ENCODE results near the gene NTRK2. TPM values are rescaled to one million over a fixed set of nuclear protein-coding genes. Genes with fewer than 3 reads are reported as not detected.

NTRK2 gene
- total RNA-seq, 2 experiments from 2014 or later, result 0.45 to 0.65 TPM

DNA sequence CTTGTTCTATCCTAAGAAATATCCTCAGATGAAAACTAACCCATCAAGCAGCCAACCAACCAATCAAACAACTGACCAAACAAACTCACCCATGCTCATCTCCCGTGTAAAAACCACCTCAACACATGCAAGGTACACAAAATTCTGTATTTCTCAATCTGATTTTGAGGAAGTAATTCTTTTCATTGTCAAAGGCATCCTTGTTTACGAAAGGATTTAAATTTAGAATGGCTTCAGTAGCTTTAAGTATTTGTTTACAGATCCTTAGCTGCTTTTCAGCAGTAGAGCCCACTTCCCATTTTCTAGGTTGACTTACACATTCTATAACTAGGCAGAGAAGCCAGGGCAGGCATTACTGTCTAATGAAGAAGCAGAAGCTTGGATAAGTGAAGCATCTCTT is 78.6 kb downstream of the NTRK2 start:
- Mint-ChIP-seq H3K27ac (no peak overlapping the region), H3K9me3 (no peaks in the 10 kb centered on the region), H3K36me3 (no peaks in the 10 kb centered on the region), H3K27me3 (no peaks in the 10 kb centered on the region), H3K4me1 (ENCODE audit: low read depth) (peaks cover 17% of the 10 kb centered on the region), H3K4me3 (no peak overlapping the region)
- DNase-seq, result no peak
- ChIA-PET POLR2A (no interaction called here), CTCF (no interaction called here)
- intact Hi-C loops (cut with micrococcal nuclease), result no loop called here

DNA sequence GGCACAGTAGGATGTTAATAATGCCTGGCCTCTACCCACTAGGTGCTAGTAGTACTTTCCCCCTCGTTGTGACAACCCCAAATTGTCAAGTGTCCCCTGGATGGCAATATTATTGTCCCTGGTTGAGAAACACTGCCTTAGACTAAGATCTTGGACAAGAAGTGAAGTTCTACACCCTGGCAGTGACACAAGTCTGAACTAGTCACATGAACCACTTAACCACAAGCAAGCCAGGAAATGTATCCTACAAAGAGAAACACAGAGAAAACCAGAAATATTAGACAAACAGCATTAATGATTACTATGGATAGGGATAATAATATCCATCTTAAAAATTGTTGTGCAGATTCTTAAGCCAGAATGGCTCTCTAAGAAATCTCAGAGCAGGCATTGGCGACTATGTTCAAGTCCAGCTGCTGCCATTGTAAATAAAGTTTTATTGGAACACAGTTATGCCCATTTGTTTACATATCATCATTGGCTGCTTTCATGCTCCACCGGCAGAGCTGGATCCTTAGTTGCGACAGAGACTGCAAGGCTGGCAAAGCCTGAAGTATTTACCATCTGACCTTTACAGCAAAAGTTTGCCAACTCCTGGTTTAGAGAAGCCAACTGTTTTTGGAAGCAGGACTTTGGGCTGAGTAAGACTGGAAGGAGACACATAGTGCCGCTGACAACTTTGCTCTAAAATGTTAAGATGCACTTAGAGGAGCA is 80.8 kb downstream of the NTRK2 start:
- DNase-seq, result no peak
- H3K36me3 Mint-ChIP-seq, result no peaks in the 10 kb centered on the region
- peaks cover 29% of the 10 kb centered on the region for H3K4me1 Mint-ChIP-seq (ENCODE audit: low read depth)
- no peak overlapping the region for H3K4me3 Mint-ChIP-seq
- no peaks in the 10 kb centered on the region for H3K9me3 Mint-ChIP-seq
- no peak overlapping the region for H3K27ac Mint-ChIP-seq
- intact Hi-C loops (cut with micrococcal nuclease), result loop anchor here (10.0 kb wide), 2 partner anchors 776 to 994 kb away; partner anchors contain the start of gene AGTPBP1
- no peaks in the 10 kb centered on the region for H3K27me3 Mint-ChIP-seq
- POLR2A ChIA-PET, result no interaction called here
- CTCF ChIA-PET, result no interaction called here

DNA sequence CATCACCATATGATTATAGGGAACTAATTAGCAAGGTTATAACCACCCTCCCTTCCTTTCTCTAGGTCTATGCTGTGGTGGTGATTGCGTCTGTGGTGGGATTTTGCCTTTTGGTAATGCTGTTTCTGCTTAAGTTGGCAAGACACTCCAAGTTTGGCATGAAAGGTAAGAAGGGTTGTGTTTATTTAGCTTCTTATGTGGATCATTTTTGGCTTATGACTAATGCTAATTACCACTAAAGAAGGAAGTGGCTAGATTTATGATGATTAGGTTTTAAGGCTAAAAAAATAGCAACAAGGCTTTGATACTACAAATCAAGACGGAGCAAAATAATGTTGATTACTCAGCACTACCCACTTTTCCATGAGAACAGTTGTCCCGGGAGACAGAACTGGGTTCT is 82.4 kb downstream of the NTRK2 start:
- Mint-ChIP-seq H3K27ac (no peak overlapping the region), H3K27me3 (no peaks in the 10 kb centered on the region), H3K36me3 (no peaks in the 10 kb centered on the region), H3K4me1 (ENCODE audit: low read depth) (peaks cover 38% of the 10 kb centered on the region), H3K4me3 (no peak overlapping the region), H3K9me3 (no peaks in the 10 kb centered on the region)
- POLR2A ChIA-PET, result interaction anchor here (1.0 kb wide), 1 partner anchor 990 kb away, joined by 4 read pairs; the partner anchor contains the start of gene AGTPBP1
- intact Hi-C loops (cut with micrococcal nuclease), result loop anchor here (10.0 kb wide), 2 partner anchors 777 to 993 kb away; partner anchors contain the start of gene AGTPBP1
- DNase-seq, result no peak
- CTCF ChIA-PET, result interaction anchor here (0.6 kb wide), 1 partner anchor 15 kb away, joined by 3 read pairs; no protein-coding TSS in a partner anchor

DNA sequence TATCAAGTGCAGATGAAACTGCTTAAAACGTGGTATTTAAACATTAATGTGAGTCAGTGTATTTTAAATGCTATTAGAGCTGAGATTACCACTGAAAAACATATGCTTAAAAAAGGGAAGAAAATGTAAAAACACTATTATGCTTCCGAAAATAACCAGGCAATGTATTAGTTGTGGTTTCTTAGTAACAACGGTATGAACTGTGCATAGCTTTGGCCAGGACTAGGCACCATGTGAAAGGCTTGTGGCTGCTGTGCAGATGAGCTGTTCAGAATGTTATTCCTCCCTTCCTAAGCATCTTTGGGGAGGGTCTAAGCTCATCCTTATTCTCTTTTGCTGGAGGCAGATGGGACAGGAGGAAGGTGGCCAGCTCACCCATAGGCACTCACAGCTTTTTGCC is 84.9 kb downstream of the NTRK2 start:
- Mint-ChIP-seq H3K36me3 (no peaks in the 10 kb centered on the region), H3K27me3 (no peaks in the 10 kb centered on the region), H3K4me3 (no peak overlapping the region), H3K4me1 (ENCODE audit: low read depth) (peaks cover 43% of the 10 kb centered on the region), H3K9me3 (no peaks in the 10 kb centered on the region), H3K27ac (peak overlapping the region; percentile 50)
- POLR2A ChIA-PET, result no interaction called here
- no peak for DNase-seq
- CTCF ChIA-PET, result interaction anchor here (1.3 to 1.8 kb wide), 2 partner anchors 28 to 57 kb away, joined by 4 to 6 read pairs; no protein-coding TSS in a partner anchor
- intact Hi-C loops (cut with micrococcal nuclease), result loop anchor here (2.0 to 10.0 kb wide), 3 partner anchors 44 to 990 kb away; partner anchors contain the start of gene AGTPBP1

DNA sequence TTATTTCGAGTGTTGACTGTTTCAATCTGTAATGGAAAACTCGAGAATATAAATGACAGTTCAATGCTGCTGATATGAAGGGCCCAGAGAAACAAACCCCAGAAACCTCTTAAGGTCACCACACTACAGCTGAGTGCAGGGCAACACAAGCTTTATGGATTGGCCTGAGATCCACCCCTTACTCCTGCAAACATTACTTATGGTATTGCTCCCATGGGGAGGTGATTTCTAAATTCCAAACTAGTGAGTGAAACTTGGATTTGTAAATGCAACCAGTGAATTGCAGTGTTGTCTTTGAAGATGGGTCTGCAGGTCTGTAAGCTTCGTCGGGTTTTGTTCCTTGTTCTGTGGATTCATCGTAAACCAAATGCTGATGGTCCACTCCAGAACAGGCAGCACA is 85.4 kb downstream of the NTRK2 start:
- H3K4me1 Mint-ChIP-seq (ENCODE audit: low read depth), result peaks cover 46% of the 10 kb centered on the region
- intact Hi-C loops (cut with micrococcal nuclease), result loop anchor here (2.0 to 10.0 kb wide), 4 partner anchors 44 to 990 kb away; partner anchors contain the start of gene AGTPBP1
- H3K27ac Mint-ChIP-seq, result peak overlapping the region; percentile 50
- POLR2A ChIA-PET, result no interaction called here
- no peaks in the 10 kb centered on the region for H3K9me3 Mint-ChIP-seq
- no peaks in the 10 kb centered on the region for H3K27me3 Mint-ChIP-seq
- no peaks in the 10 kb centered on the region for H3K36me3 Mint-ChIP-seq
- H3K4me3 Mint-ChIP-seq, result no peak overlapping the region
- no peak for DNase-seq
- CTCF ChIA-PET, result interaction anchor here (1.3 to 1.8 kb wide), 2 partner anchors 27 to 57 kb away, joined by 4 to 6 read pairs; no protein-coding TSS in a partner anchor

DNA sequence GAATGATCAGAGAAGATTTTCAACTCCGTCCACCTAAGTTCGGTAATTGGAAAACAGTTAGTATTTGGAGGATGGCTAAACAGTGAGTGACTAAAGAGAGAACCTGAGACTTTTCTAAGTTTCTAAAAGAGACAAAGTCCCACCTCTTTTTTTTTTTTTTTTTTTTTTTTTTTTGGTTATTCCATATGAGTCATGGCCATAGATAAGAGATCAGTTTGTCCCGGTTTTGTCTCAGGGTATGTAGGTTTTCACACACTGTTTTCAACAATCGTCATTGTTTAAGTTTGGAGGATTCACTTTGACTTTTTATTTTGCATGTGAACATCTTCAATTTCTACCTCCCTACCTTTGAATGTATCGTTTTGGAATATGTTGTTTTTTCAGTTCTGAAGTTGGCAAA is 85.9 kb downstream of the NTRK2 start:
- H3K27ac Mint-ChIP-seq, result peak overlapping the region; percentile 50
- POLR2A ChIA-PET, result no interaction called here
- no peak overlapping the region for H3K4me3 Mint-ChIP-seq
- H3K27me3 Mint-ChIP-seq, result no peaks in the 10 kb centered on the region
- no peaks in the 10 kb centered on the region for H3K36me3 Mint-ChIP-seq
- H3K4me1 Mint-ChIP-seq (ENCODE audit: low read depth), result peaks cover 44% of the 10 kb centered on the region
- CTCF ChIA-PET, result interaction anchor here (1.8 kb wide), 1 partner anchor 58 kb away, joined by 6 read pairs; no protein-coding TSS in a partner anchor
- intact Hi-C loops (cut with micrococcal nuclease), result loop anchor here (2.0 to 10.0 kb wide), 4 partner anchors 45 to 989 kb away; partner anchors contain the start of gene AGTPBP1
- DNase-seq, result no peak
- no peaks in the 10 kb centered on the region for H3K9me3 Mint-ChIP-seq

DNA sequence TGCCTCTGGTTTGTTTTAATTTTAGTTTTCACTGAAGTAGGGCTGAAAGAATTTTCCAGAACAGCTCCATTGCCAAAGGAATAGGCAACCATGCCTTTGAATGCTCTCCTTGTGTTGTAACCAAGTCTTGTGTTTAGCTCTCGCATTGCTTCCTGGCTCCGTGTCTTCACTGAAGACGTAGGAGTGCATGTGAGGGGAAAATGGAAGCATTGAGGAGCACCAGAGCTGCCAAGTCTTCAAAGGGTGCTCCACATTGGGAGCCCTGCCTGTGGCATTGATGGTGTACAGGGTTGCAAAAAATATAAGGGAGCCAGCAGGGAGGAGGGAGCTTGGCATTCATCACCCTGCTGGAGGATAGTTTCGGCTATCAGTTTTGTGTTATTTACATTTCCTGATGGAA is 86.6 kb downstream of the NTRK2 start:
- intact Hi-C loops (cut with micrococcal nuclease), result loop anchor here (5.0 to 10.0 kb wide), 3 partner anchors 459 to 989 kb away; partner anchors contain the start of gene AGTPBP1
- Mint-ChIP-seq H3K27me3 (no peaks in the 10 kb centered on the region), H3K4me1 (ENCODE audit: low read depth) (peaks cover 52% of the 10 kb centered on the region), H3K27ac (no peak overlapping the region), H3K36me3 (no peaks in the 10 kb centered on the region), H3K9me3 (no peaks in the 10 kb centered on the region), H3K4me3 (no peak overlapping the region)
- CTCF ChIA-PET, result interaction anchor here (1.1 kb wide), 1 partner anchor 58 kb away, joined by 3 read pairs; no protein-coding TSS in a partner anchor
- DNase-seq, result no peak
- POLR2A ChIA-PET, result no interaction called here

DNA sequence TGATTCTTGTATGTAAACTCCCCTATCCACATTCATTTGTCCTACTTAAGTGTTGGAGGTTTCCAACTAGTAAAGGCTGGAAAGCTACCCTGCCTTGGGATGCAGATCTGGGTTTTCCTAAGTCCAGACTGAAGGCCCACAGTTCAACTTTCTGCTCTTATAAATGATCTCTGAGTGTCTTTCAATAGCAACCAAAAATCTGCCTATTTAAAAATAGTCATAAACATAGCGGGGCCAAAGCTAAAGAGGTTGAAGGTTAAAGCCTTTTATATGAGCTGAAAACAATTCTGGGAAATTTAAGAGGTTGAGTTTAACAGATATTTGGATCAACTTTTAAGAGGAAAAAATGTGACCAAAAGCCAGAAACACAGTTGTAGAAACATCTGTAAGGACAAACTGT is 87.2 kb downstream of the NTRK2 start:
- H3K36me3 Mint-ChIP-seq, result no peaks in the 10 kb centered on the region
- H3K4me1 Mint-ChIP-seq (ENCODE audit: low read depth), result peaks cover 53% of the 10 kb centered on the region
- POLR2A ChIA-PET, result no interaction called here
- DNase-seq, result no peak
- H3K4me3 Mint-ChIP-seq, result no peak overlapping the region
- intact Hi-C loops (cut with micrococcal nuclease), result loop anchor here (5.0 to 10.0 kb wide), 3 partner anchors 459 to 988 kb away; partner anchors contain the start of gene AGTPBP1
- no peak overlapping the region for H3K27ac Mint-ChIP-seq
- CTCF ChIA-PET, result interaction anchor here (1.1 kb wide), 1 partner anchor 59 kb away, joined by 3 read pairs; no protein-coding TSS in a partner anchor
- no peaks in the 10 kb centered on the region for H3K27me3 Mint-ChIP-seq
- peaks cover 2% of the 10 kb centered on the region for H3K9me3 Mint-ChIP-seq

DNA sequence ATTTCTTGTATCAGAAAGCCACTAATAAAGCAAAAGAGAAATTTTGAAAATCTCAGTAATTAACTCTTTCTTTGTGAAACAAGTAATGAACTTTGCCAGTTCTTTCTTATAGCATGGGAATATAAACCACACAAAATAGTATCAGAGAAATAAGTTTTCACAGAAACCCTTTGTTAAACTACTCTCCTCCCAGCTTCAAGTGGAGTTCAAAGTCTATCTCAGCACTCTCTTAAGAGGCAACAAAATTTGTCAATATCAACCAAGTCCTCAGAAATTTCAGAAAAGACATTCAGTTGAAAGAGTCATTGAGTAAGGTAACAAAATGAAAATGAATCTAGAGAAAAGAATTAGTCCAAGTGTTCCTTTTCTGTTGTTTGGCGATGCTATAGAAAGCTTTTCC is 89.3 kb downstream of the NTRK2 start:
- H3K4me1 Mint-ChIP-seq (ENCODE audit: low read depth), result peaks cover 48% of the 10 kb centered on the region
- CTCF ChIA-PET, result no interaction called here

DNA sequence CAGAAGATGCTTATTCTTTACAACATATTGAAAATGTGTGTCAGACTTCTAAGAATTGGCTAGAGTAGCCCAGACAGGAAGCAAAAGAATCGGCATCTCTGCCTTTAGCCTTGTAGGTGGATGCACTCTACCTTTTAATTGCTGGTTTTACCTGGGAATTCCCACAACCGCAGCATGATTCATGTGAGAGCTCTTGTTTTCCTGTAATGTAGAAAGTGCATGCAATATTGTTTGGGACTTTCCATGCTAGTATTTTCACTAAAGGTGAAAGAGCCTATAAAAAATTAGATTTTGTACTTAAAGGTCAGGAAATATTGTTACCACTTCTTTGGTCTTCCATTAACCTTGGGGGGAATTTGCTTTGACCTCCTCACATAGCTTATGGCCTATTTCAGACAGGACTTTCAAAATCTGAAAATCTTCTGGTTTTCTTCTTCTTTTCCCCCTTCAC is 89.8 kb downstream of the NTRK2 start:
- Mint-ChIP-seq H3K27me3 (no peaks in the 10 kb centered on the region), H3K27ac (peak overlapping the region; percentile 74), H3K4me3 (peak overlapping the region; percentile 6), H3K9me3 (peaks cover 9% of the 10 kb centered on the region), H3K36me3 (no peaks in the 10 kb centered on the region), H3K4me1 (ENCODE audit: low read depth) (peaks cover 47% of the 10 kb centered on the region)
- intact Hi-C loops (cut with micrococcal nuclease), result loop anchor here (5.0 to 10.0 kb wide), 3 partner anchors 462 to 985 kb away; partner anchors contain the start of gene AGTPBP1
- DNase-seq, result peak; percentile 65
- ChIA-PET CTCF (no interaction called here), POLR2A (no interaction called here)

More for the DNA sequence above, 89.3 kb downstream of the NTRK2 start:
- Mint-ChIP-seq H3K4me3 (peak overlapping the region; percentile 6), H3K36me3 (no peaks in the 10 kb centered on the region), H3K27ac (peak overlapping the region; percentile 74), H3K27me3 (no peaks in the 10 kb centered on the region), H3K9me3 (peaks cover 9% of the 10 kb centered on the region)
- intact Hi-C loops (cut with micrococcal nuclease), result loop anchor here (5.0 to 10.0 kb wide), 3 partner anchors 462 to 986 kb away; partner anchors contain the start of gene AGTPBP1
- POLR2A ChIA-PET, result no interaction called here
- DNase-seq, result no peak

DNA sequence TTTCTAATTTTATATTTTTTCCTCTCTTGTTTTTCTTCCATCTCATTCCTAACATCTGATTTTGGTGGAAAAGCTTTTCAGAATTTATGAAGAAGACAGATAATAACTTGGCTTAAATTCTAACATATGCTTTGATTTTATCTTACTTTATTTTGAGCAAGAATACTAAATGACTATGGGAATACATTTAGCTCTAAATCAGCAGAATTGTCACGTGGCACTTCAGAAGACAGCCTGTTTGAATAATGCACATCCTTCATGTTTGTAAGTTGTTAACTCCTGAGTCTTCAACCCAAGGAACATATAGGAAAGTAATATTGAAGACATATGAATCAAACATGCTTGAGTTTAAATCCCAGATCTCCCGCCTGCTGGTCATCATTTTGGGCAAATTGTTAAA is 90.3 kb downstream of the NTRK2 start:
- Mint-ChIP-seq H3K27ac (no peak overlapping the region), H3K27me3 (no peaks in the 10 kb centered on the region), H3K9me3 (peaks cover 9% of the 10 kb centered on the region), H3K4me3 (no peak overlapping the region), H3K4me1 (ENCODE audit: low read depth) (peaks cover 42% of the 10 kb centered on the region), H3K36me3 (no peaks in the 10 kb centered on the region)
- POLR2A ChIA-PET, result no interaction called here
- no peak for DNase-seq
- intact Hi-C loops (cut with micrococcal nuclease), result loop anchor here (5.0 to 10.0 kb wide), 4 partner anchors 365 to 985 kb away; partner anchors contain the start of gene AGTPBP1
- CTCF ChIA-PET, result interaction anchor here (0.5 kb wide), 1 partner anchor 61 kb away, joined by 4 read pairs; no protein-coding TSS in a partner anchor

DNA sequence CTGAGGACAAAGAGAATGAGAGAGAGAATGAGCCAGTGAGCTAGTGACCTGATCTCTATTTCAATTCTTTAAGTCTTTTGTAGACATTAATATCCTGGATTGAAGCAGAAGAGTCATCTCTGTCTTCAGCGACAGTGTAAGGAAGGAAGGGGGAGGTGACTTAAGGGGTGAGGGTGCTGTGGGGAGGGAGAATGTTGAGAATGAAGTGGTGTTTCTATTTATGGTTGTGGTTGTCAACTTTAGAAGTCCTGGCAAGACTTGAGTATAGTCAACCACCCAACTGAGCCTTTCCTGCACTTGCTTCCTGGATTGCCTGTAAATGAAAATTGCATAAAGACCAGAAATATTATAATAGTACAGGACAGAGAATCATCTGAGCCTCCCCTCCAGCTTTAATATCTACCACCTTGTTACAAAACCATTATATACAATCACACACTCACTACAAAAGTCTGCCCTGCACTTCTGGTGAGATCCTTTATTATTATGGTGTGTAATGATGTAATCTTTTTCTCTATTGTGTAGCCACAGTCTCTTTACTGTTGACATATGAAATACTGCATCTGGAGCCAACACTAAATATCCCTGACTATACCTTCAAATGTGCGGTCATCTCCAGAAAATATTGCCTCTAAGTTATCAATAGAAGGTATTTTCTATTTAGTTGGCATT is 91.7 kb downstream of the NTRK2 start:
- H3K27me3 Mint-ChIP-seq, result no peaks in the 10 kb centered on the region
- CTCF ChIA-PET, result interaction anchor here (1.1 kb wide), 1 partner anchor 63 kb away, joined by 3 read pairs; no protein-coding TSS in a partner anchor
- peaks cover 9% of the 10 kb centered on the region for H3K9me3 Mint-ChIP-seq
- POLR2A ChIA-PET, result no interaction called here
- peak overlapping the region; percentile 49 for H3K27ac Mint-ChIP-seq
- intact Hi-C loops (cut with micrococcal nuclease), result loop anchor here (10.0 kb wide), 1 partner anchor 366 kb away; no protein-coding TSS in a partner anchor
- H3K4me1 Mint-ChIP-seq (ENCODE audit: low read depth), result peaks cover 28% of the 10 kb centered on the region
- DNase-seq, result peak; percentile 17
- no peaks in the 10 kb centered on the region for H3K36me3 Mint-ChIP-seq
- no peak overlapping the region for H3K4me3 Mint-ChIP-seq
